MCF 10A (cell line): Measurements from ENCODE around the gene LEO1. TPM values are rescaled to one million over a fixed set of nuclear protein-coding genes. Genes with fewer than 3 reads are reported as not detected.
A peak's percentile ranks its signal among the peaks of the same experiment; 100 is the strongest.

Experiments
- BruUV-seq: library from RNA; stranded (reverse); fragments of 400-500 nt; replicated peaks from 2 replicates; lab custom pipeline; 2021; lab: Mats Ljungman, UMichigan
- CTCF ChIA-PET: fragments of 300-600 bp; sonication (Branson Sonifier 250); formaldehyde crosslinking; extraction: SDS; loops from one replicate; lab custom pipeline; 2021; ENCODE audit warnings: antibody characterized with exemption, inconsistent platforms; lab: Yijun Ruan, JAX
- POLR2A ChIA-PET: fragments of 300-600, 350-650 bp; sonication (Branson Sonifier 250); formaldehyde crosslinking; extraction: SDS; loops from one replicate; lab custom pipeline; 2020; ENCODE audit warnings: antibody characterized with exemption, inconsistent platforms; lab: Yijun Ruan, JAX
- DNase-seq: peaks from one replicate; pipeline ENCODE4 v3.0.0-alpha.2; 2018; ENCODE audit not compliant: unreplicated experiment
- H3K27ac Mint-ChIP-seq: one replicate; pipeline ENCODE4 v1.8.0; 2022; ENCODE audit warnings: mild to moderate bottlenecking, low read depth, mixed read lengths; ENCODE audit not compliant: unreplicated experiment
- H3K27me3 Mint-ChIP-seq: one replicate; pipeline ENCODE4 v1.8.0; 2022; ENCODE audit warnings: mixed read lengths; ENCODE audit not compliant: insufficient read depth, unreplicated experiment
- H3K36me3 Mint-ChIP-seq: one replicate; pipeline ENCODE4 v1.8.0; 2022; ENCODE audit warnings: mild to moderate bottlenecking, moderate library complexity, mixed read lengths; ENCODE audit not compliant: insufficient read depth, unreplicated experiment
- H3K4me1 Mint-ChIP-seq: one replicate; pipeline ENCODE4 v1.8.0; 2022; ENCODE audit warnings: mixed read lengths; ENCODE audit not compliant: insufficient read depth, unreplicated experiment
- H3K4me3 Mint-ChIP-seq: one replicate; pipeline ENCODE4 v1.8.0; 2022; ENCODE audit warnings: mild to moderate bottlenecking, moderate library complexity, mixed read lengths; ENCODE audit not compliant: unreplicated experiment
- H3K9me3 Mint-ChIP-seq: one replicate; pipeline ENCODE4 v1.8.0; 2022; ENCODE audit warnings: mixed read lengths; ENCODE audit not compliant: unreplicated experiment
- CTCF ChIP-seq: fragments of 200-600 bp; IDR thresholded peaks from one replicate; pipeline ENCODE4 v1.8.0; 2022; ENCODE audit warnings: antibody characterized with exemption, mild to moderate bottlenecking; ENCODE audit not compliant: unreplicated experiment
- intact Hi-C: fragments of 100-400 bp; cut with micrococcal nuclease; formaldehyde crosslinking; loops from 2 replicates; pipeline ENCODE4 v1.14.1; 2022
- total RNA-seq: library from RNA; stranded (reverse); gene quantifications from 2 replicates; pipeline ENCODE4 v1.2.3, GENCODE V29; 2022

Gene LEO1
- total RNA-seq, 1 experiment from 2014 or later = 24.2 TPM

GRCh38 chr15:51936105-51936478 lies 35.5 kb downstream of the LEO1 start:
- TF ChIP-seq CTCF = no peak
- no peak overlapping the region for H3K27ac Mint-ChIP-seq
- no peaks in the 10 kb centered on the region for H3K9me3 Mint-ChIP-seq
- intact Hi-C loops = no loop called here
- POLR2A ChIA-PET = interaction anchor here (0.9 kb wide), 1 partner anchor 18 kb away, joined by 3 read pairs; no protein-coding TSS in a partner anchor
- H3K36me3 Mint-ChIP-seq = peaks cover 83% of the 10 kb centered on the region
- no peaks in the 10 kb centered on the region for H3K4me1 Mint-ChIP-seq
- H3K4me3 Mint-ChIP-seq = no peak overlapping the region
- BruUV-seq = no TSS peak
- no peaks in the 10 kb centered on the region for H3K27me3 Mint-ChIP-seq
- no peak for DNase-seq
- CTCF ChIA-PET = interaction anchor here (0.8 to 2.2 kb wide), 3 partner anchors 9 to 273 kb away, joined by 3 to 7 read pairs (median 3); no protein-coding TSS in a partner anchor

GRCh38 chr15:51935466-51936104 lies 36.0 kb downstream of the LEO1 start:
- ChIA-PET POLR2A (no interaction called here), CTCF (interaction anchor here (0.8 to 2.2 kb wide), 3 partner anchors 10 to 274 kb away, joined by 3 to 7 read pairs (median 3); no protein-coding TSS in a partner anchor)
- DNase-seq = no peak
- BruUV-seq = TSS peak; percentile 14
- Mint-ChIP-seq H3K27ac (no peak overlapping the region), H3K9me3 (no peaks in the 10 kb centered on the region), H3K4me1 (no peaks in the 10 kb centered on the region), H3K36me3 (peaks cover 83% of the 10 kb centered on the region), H3K27me3 (no peaks in the 10 kb centered on the region), H3K4me3 (no peak overlapping the region)
- intact Hi-C loops = no loop called here
- no peak for TF ChIP-seq CTCF

- Mint-ChIP-seq H3K4me1 (no peaks in the 10 kb centered on the region), H3K4me3 (no peak overlapping the region), H3K27me3 (no peaks in the 10 kb centered on the region), H3K27ac (no peak overlapping the region), H3K9me3 (no peaks in the 10 kb centered on the region), H3K36me3 (peaks cover 85% of the 10 kb centered on the region)
- BruUV-seq = no TSS peak
- DNase-seq = no peak
- CTCF ChIA-PET = interaction anchor here (0.6 to 1.0 kb wide), 8 partner anchors 14 to 645 kb away, joined by 3 to 5 read pairs (median 3); no protein-coding TSS in a partner anchor
- no peak for TF ChIP-seq CTCF
- POLR2A ChIA-PET = interaction anchor here (1.7 kb wide), 1 partner anchor 9 kb away, joined by 8 read pairs; no protein-coding TSS in a partner anchor
- intact Hi-C loops = no loop called here
These were observed 39.4 kb downstream of the LEO1 start for GRCh38 chr15:51932161-51932560.

GRCh38 chr15:51931638-51932037 lies 39.9 kb downstream of the LEO1 start:
- POLR2A ChIA-PET = interaction anchor here (1.7 kb wide), 1 partner anchor 9 kb away, joined by 8 read pairs; no protein-coding TSS in a partner anchor
- no peak for TF ChIP-seq CTCF
- H3K4me1 Mint-ChIP-seq = no peaks in the 10 kb centered on the region
- no TSS peak for BruUV-seq
- DNase-seq = peak; percentile 69
- no peaks in the 10 kb centered on the region for H3K9me3 Mint-ChIP-seq
- peaks cover 85% of the 10 kb centered on the region for H3K36me3 Mint-ChIP-seq
- no peaks in the 10 kb centered on the region for H3K27me3 Mint-ChIP-seq
- H3K4me3 Mint-ChIP-seq = no peak overlapping the region
- no peak overlapping the region for H3K27ac Mint-ChIP-seq
- CTCF ChIA-PET = interaction anchor here (0.7 kb wide), 1 partner anchor 85 kb away, joined by 3 read pairs; no protein-coding TSS in a partner anchor
- intact Hi-C loops = no loop called here
